OCI-LY1 (cell line): ENCODE results near the gene ZBTB21.

ENCODE experiments used
- H2AFZ ChIP-seq: fragments of 200-600 bp; sonication (generic), shearing (Covaris generic); 2 replicates; pipeline ENCODE4 v1.6.0; 2014; ENCODE audit warnings: antibody characterized with exemption, mild to moderate bottlenecking, low read length
- H3F3A ChIP-seq: fragments of 200-600 bp; sonication (generic), shearing (Covaris generic); 2 replicates; pipeline ENCODE4 v1.6.0; 2014; ENCODE audit warnings: mild to moderate bottlenecking, antibody characterized with exemption, low read length, moderate library complexity; ENCODE audit not compliant: insufficient read depth
- H3K27ac ChIP-seq: fragments of 200-600 bp; sonication (generic); 2 replicates; pipeline ENCODE4 v1.5.1; 2014; ENCODE audit warnings: low read length, mixed run types, mild to moderate bottlenecking, low read depth; ENCODE audit not compliant: poor library complexity, severe bottlenecking
- H3K27me3 ChIP-seq: fragments of 200-600 bp; sonication (generic); 2 replicates; pipeline ENCODE4 v1.6.0; 2014; ENCODE audit warnings: antibody characterized with exemption, mild to moderate bottlenecking, low read length, moderate library complexity; ENCODE audit not compliant: insufficient read depth
- H3K36me3 ChIP-seq: fragments of 200-600 bp; sonication (generic); 2 replicates; pipeline ENCODE4 v1.6.1; 2014; ENCODE audit warnings: mild to moderate bottlenecking, antibody characterized with exemption, low read length, moderate library complexity, mixed read lengths; ENCODE audit not compliant: insufficient read depth
- H3K4me1 ChIP-seq: fragments of 200-600 bp; sonication (generic); 2 replicates; pipeline ENCODE4 v1.5.1; 2014; ENCODE audit warnings: mild to moderate bottlenecking, low read length, moderate library complexity; ENCODE audit not compliant: insufficient read depth, severe bottlenecking
- H3K4me2 ChIP-seq: fragments of 200-600 bp; sonication (generic), shearing (Covaris generic); 2 replicates; pipeline ENCODE4 v1.6.1; 2014; ENCODE audit warnings: low read length
- H3K4me3 ChIP-seq: fragments of 200-600 bp; sonication (generic); 2 replicates; pipeline ENCODE4 v1.5.1; 2014; ENCODE audit warnings: low read length, low read depth, mild to moderate bottlenecking, mixed read lengths; ENCODE audit not compliant: poor library complexity, severe bottlenecking
- H3K79me2 ChIP-seq: fragments of 200-600 bp; shearing (Covaris generic); 2 replicates; pipeline ENCODE4 v1.6.1; 2016; ENCODE audit warnings: mixed run types, low read length, mixed read lengths; ENCODE audit not compliant: insufficient read depth
- H3K9ac ChIP-seq: fragments of 200-600 bp; sonication (generic), shearing (Covaris generic); 2 replicates; pipeline ENCODE4 v1.6.1; 2014; ENCODE audit warnings: mild to moderate bottlenecking, low read length, mixed read lengths
- H3K9me2 ChIP-seq: fragments of 200-600 bp; sonication (generic), shearing (Covaris generic); 2 replicates; pipeline ENCODE4 v1.6.1; 2014; ENCODE audit warnings: low read depth, mild to moderate bottlenecking, low read length, mixed read lengths
- H3K9me3 ChIP-seq: fragments of 200-600 bp; shearing (Covaris generic); 2 replicates; pipeline ENCODE4 v1.6.1; 2014; ENCODE audit warnings: low read length, mixed read lengths
- H4K20me1 ChIP-seq: fragments of 200-600 bp; sonication (generic), shearing (Covaris generic); 2 replicates; pipeline ENCODE4 v1.6.0; 2016; ENCODE audit warnings: mild to moderate bottlenecking, low read length; ENCODE audit not compliant: insufficient read depth
- EZH2 ChIP-seq: fragments of 200-600 bp; sonication (generic), shearing (Covaris generic); IDR thresholded peaks from 2 replicates; pipeline ENCODE4 v1.8.0; 2017; ENCODE audit warnings: borderline replicate concordance, mixed run types, mild to moderate bottlenecking, antibody characterized with exemption, low read length, moderate library complexity, mixed read lengths
- TF ChIP-seq, protein P1 (sequence below): fragments of 200-600 bp; sonication (generic), shearing (Covaris generic); IDR thresholded peaks from 2 replicates; pipeline ENCODE4 v1.5.1; 2017; ENCODE audit warnings: mild to moderate bottlenecking, antibody characterized with exemption, low read length, moderate library complexity, mixed read lengths

ZBTB21 gene

DNA sequence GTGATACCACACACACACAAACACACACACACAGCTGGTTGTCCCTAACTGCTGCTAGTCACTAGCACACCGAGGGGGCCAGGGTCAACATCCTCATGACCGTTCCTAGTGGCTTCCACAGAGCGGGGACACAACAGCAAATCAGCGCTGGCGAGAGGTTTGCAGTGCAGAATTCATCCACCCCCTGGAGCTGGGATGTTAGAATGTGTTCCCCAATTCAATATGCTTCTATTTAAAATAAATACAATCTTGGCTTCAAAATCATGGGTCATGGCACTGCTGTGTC lies 40.1 kb downstream of the ZBTB21 start:
- Histone ChIP-seq H3K79me2 (no peaks in the 10 kb centered on the region), H3K27ac (no peak overlapping the region), H3K9me2 (no peaks in the 10 kb centered on the region), H3K9me3 (no peaks in the 10 kb centered on the region), H3K36me3 (no peaks in the 10 kb centered on the region), H3K4me1 (peaks cover 16% of the 10 kb centered on the region), H3K9ac (no peak overlapping the region), H3K27me3 (no peaks in the 10 kb centered on the region), H3F3A (no peaks in the 10 kb centered on the region), H3K4me2 (no peak overlapping the region), H3K4me3 (no peak overlapping the region), H4K20me1 (no peaks in the 10 kb centered on the region), H2AFZ (no peak overlapping the region)
- TF ChIP-seq, protein P1, sequence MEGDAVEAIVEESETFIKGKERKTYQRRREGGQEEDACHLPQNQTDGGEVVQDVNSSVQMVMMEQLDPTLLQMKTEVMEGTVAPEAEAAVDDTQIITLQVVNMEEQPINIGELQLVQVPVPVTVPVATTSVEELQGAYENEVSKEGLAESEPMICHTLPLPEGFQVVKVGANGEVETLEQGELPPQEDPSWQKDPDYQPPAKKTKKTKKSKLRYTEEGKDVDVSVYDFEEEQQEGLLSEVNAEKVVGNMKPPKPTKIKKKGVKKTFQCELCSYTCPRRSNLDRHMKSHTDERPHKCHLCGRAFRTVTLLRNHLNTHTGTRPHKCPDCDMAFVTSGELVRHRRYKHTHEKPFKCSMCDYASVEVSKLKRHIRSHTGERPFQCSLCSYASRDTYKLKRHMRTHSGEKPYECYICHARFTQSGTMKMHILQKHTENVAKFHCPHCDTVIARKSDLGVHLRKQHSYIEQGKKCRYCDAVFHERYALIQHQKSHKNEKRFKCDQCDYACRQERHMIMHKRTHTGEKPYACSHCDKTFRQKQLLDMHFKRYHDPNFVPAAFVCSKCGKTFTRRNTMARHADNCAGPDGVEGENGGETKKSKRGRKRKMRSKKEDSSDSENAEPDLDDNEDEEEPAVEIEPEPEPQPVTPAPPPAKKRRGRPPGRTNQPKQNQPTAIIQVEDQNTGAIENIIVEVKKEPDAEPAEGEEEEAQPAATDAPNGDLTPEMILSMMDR = no peak
- TF ChIP-seq EZH2 = no peak

DNA sequence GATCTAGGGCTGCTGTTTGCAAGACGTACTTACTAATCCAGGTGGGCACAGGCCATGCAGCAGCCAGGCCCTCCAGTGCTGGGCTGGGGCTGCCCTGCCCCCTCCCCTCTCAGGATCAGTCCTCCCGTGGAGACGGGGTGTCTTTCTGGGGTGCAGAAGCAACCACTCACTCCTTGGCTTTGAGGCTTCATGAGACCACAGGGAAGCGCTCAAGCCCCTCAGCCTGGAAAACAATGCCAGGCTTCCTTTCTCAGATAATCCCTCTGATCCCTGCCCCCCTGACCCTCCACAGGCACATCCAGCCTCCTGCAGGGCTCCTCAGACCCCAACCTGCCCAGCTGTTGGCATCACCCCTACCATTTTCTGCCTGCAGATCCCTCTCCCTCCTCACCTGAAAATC lies 42.5 kb downstream of the ZBTB21 start:
- Histone ChIP-seq H3K9me3 (no peaks in the 10 kb centered on the region), H3K9me2 (no peaks in the 10 kb centered on the region), H3K9ac (no peak overlapping the region), H3K4me2 (no peak overlapping the region), H3F3A (no peaks in the 10 kb centered on the region), H3K27me3 (no peaks in the 10 kb centered on the region), H3K4me1 (peaks cover 13% of the 10 kb centered on the region), H3K36me3 (no peaks in the 10 kb centered on the region), H3K4me3 (no peak overlapping the region), H3K79me2 (no peaks in the 10 kb centered on the region), H4K20me1 (no peaks in the 10 kb centered on the region), H3K27ac (no peak overlapping the region), H2AFZ (no peak overlapping the region)
- no peak for TF ChIP-seq EZH2
- TF ChIP-seq, protein P1 = no peak

DNA sequence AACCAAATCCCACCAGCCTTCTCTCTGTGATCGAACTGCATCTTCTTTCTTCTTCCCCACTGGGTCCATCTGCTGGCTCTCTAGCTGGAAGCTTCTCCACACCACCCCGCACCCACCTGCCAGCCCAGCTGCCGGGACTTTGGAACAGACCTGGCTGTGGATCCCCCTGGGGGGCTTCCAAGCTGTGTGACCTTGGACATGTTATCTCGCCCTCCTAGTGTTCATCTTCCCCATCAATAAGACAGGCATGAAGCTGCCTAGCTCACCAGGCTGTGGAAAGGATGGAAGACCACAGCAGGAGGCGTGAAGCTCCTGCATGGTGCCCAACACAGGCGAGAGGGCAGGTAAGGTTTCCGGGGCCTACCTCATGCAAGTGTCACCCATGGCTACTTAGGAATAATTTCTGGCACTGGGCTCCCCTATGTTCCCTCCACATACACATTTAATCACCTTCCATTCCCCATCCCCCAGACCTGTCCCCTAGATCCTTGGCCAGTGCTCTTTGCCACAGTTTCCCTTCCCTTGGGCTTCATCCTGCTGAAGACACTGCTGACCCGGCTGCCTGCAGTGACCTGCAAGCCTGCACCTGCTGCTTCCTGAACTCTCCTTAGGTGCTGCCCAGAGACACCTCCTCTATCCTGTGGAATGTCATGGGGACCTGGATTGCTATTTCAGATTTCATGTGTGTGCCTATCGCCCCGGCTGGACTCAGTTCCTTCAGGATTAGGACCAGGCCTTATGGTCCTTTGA lies 43.1 kb downstream of the ZBTB21 start:
- no peaks in the 10 kb centered on the region for H3K79me2 ChIP-seq
- no peaks in the 10 kb centered on the region for H3K27me3 ChIP-seq
- H2AFZ ChIP-seq = no peak overlapping the region
- no peak overlapping the region for H3K9ac ChIP-seq
- no peak overlapping the region for H3K27ac ChIP-seq
- H3F3A ChIP-seq = no peaks in the 10 kb centered on the region
- no peak overlapping the region for H3K4me2 ChIP-seq
- H3K36me3 ChIP-seq = no peaks in the 10 kb centered on the region
- TF ChIP-seq EZH2 = no peak
- TF ChIP-seq, protein P1 = no peak
- no peak overlapping the region for H3K4me3 ChIP-seq
- H3K9me2 ChIP-seq = no peaks in the 10 kb centered on the region
- H4K20me1 ChIP-seq = no peaks in the 10 kb centered on the region
- H3K4me1 ChIP-seq = peaks cover 15% of the 10 kb centered on the region
- no peaks in the 10 kb centered on the region for H3K9me3 ChIP-seq
